Hindlimb muscle (tissue), 1 donor: ENCODE results near the gene ZNF576. TPM values are rescaled to one million over a fixed set of nuclear protein-coding genes. Genes with fewer than 3 reads are reported as not detected.
"Not testable (repeated sequence)": the region's sequence is repeated elsewhere in the genome, so short reads cannot be mapped to it uniquely, and the experiment has no call there.

Source experiments
- DNase-seq: peaks from one replicate; pipeline ENCODE4 v3.0.0-alpha.2; 2013
- polyA plus RNA-seq: library from polyadenylated mRNA; unstranded; fragments of 120-200 nt; gene quantifications from one replicate; pipeline ENCODE4 v1.2.1, GENCODE V29; 2013; ENCODE audit not compliant: insufficient read length

The ZNF576 gene
- 9.9 TPM for polyA plus RNA-seq

- peak; percentile 100 for DNase-seq
These were observed at the start of gene ZNF576, which contains the start of gene IRGQ for GRCh38 chr19:43595999-43596841. Gene ZNF576, plus strand, starts transcription at chr19:43596595. Its CDS starts 514 bp downstream, at chr19:43597109. Gene IRGQ, minus strand, starts transcription at chr19:43596134. Its CDS starts 796 bp downstream, at chr19:43595338.

GRCh38 chr19:43547926-43548325 lies 48.5 kb upstream of the ZNF576 start:
- DNase-seq, result not testable (repeated sequence)

DNA sequence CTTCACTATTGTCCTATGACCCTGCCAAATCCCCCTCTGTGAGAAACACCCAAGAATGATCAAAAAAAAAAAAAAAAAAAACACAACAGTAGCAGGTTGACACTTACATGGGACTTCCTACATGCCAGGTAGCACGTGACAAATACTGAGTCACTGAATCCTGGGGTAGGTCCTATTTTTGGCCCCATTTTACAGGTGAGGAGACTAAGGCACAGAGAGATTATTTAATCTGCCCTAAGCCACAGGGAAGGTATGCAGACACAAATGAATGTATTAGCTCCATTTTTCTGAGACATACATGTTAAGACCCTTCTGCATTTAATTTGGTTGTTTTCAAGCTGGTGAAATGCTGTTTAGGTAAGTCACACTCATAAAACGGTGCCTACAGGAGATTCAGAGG lies 47.7 kb upstream of the ZNF576 start:
- DNase-seq, result no peak

DNA sequence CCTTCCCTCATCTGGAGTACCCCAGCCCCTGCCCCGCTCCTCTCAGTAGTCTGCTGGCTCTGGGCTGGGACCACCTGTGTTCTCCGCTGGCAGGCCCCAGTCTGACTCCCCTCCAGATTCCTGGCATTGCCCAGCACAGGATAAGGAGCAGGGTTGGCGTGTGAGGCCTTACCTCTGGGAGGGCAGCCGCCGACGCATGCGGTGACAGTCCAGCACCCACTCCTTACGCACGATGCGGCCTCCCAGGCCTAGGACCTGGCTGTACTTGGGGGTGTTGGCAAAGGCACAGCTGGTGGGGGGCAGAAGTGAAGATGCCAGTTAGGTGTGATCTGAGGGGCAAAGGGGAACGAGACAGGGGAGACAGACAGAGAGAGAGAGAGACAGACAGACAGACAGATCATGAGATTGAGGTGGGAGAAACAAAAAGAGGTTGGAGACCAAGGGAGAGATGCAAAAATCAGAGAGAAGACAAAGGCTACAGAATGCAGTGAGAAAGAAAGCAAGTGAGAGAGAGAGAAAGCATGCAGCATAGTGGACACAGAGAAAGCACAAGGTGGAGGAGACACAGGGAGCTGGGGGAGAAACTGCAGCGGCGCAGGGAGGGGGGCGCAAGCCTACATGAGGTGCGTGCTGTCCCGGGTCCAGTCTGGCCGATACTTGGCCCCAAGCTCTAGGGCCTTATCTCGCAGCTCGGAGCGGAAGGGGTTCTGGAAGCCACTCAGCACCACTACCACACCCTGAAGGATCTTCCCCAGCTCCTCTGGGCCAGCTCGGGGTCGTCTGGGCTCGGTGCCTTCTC lies 44.8 kb upstream of the ZNF576 start:
- no peak for DNase-seq

DNA sequence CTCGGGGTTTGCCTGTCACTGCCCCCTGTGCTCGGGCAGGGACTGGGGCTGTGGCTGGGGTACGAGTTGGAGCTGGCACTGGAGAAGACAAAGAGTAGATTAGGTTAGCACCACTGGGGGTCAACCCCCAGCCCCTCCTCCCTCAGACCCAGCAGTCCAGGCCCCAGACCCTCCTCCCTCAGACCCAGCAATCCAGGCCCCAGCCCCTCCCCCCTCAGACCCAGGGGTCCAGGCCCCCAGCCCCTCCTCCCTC lies 44.3 kb upstream of the ZNF576 start:
- no peak for DNase-seq

DNA sequence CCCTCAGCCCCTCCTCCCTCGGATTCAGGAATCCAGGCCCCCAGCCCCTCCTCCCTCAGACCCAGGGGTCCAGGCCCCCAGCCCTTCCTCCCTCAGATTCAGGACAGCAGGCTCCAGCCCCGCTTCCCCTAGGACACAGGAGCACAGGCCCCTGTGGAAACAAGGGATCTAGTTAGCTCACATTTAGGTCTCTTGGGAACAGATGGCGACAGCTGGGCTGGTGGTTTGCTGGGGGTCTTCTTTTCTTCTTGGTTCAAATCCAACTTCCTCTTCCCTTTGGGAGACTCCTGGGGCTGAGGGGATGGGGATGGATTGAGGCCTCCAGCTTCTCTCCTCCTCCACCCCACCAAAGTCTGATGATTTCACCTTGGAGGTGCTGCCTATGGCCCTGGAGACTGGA lies 43.8 kb upstream of the ZNF576 start:
- no peak for DNase-seq

DNA sequence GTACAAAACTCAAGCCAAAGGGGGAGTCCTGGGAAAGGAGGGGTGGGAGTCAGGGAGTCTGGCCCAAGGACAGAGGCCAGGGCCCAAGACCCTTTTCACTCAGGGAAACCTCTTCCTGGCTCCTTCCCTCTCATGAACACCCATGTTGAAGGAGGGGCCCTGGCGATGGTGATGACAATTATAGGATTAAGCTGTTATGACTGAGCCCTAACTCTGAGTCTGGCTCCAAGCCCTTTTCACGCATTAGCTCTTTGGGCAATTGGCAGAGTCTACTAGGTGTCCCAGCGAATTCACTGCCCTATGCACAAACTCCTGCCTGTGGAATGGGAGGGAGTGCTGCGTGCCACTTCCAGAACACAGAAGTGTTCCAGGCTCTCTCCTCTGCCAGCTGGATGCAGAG lies 42.7 kb upstream of the ZNF576 start:
- DNase-seq, result no peak

GRCh38 chr19:43554317-43554895 lies 42.0 kb upstream of the ZNF576 start:
- DNase-seq, result no peak

GRCh38 chr19:43555185-43555770 lies 41.1 kb upstream of the ZNF576 start:
- DNase-seq, result peak; percentile 69

DNA sequence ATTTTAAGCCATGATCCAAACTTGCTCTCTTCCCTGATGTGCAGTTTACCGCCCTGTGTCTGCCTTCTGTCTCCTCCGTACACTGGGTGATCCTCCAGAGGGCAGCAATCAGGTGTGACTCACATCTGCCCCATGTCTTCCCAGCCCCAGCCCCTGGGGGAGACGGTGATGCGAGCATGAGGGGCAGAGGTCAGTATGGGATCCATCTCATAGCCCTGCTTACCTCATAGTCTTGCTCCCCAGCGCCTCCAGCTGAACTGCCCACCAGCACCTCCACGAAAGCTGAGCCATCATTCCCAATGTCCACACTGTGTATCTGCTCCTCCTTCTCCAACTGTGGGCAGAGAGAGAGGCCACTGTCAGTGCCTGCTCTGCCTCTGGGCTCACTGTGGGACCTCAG lies 35.7 kb upstream of the ZNF576 start:
- no peak for DNase-seq

GRCh38 chr19:43561139-43561970 lies 35.0 kb upstream of the ZNF576 start:
- DNase-seq, result no peak

- no peak for DNase-seq
These were observed 34.1 kb upstream of the ZNF576 start for GRCh38 chr19:43562226-43562697.

DNA sequence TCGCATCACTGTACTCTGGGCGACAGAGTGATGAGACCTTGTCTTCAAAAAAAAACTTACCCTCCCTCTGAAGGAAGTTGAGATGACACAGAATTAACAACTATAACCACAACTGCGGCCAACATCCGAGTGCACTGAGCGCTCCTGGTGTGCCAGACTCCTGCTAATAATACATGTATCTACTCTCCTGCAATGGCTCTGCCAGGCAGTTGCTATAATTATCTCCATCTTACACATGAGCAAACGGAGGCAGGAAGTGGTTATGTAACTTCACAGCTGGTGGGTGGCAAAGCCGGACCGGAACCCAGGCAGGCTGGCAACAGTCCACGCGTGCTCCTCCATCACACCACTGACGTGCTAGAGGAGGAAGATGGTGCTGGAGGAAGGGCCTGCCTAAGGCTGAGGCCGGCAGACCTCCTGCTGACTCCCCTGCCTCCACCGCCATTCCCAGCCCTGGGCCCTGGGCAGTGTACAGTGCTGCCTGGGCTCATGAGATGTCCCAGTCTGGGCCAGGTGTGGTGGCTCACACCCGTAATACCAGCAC lies 33.6 kb upstream of the ZNF576 start:
- peak; percentile 67 for DNase-seq

DNA sequence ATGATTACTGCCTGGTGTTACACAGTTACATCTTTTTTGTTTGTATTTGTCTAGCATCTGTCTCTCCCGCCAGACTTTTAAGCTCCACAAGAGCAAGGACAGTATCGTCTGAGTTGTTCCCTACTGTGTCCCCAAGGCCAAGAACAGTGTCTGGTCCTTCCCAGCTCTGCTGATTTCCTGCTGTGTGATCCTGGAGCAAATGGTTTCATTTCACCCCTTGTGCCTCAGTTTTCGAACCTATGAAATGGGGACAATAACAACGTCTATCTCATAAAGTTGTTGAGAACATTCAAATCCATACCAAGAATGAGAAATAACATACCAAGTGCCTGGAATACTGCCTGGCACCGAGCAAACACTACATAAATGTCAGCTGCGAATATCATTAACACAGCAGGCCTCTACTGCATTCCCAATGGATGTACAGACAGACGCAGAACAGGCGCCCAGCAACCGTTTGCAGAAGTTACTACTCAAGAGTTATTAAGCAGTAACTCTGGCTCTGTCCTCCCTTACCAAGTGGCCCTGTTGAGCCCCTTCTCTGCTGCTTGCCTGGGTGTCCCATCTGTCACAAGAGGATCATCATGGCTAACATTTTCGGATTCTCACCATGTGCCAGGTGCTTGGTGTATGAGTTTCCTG lies 32.5 kb upstream of the ZNF576 start:
- DNase-seq, result no peak

DNA sequence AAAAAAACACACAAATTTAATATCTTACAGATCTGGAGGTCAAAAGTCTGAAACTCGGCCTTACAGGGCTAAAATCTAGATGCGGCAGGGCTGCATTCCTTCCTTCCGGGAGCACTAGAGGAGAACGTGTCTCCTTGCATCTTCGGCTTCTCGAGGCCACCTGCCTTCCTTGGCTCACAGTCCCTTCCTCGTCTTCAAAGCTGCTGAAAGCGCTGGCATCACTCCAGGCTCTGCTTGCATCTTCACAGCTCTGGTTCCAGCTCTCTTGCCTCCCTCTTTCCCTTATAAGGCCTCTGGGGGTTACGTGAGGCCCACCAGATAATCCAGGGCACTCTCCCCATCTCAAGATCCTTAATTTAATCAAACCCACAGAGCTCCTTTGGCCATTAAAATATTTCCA lies 31.6 kb upstream of the ZNF576 start:
- DNase-seq, result no peak

- no peak for DNase-seq
These were observed 26.7 kb upstream of the ZNF576 start for GRCh38 chr19:43569657-43570056.

- DNase-seq, result no peak
These were observed 26.1 kb upstream of the ZNF576 start for GRCh38 chr19:43570174-43570791.

DNA sequence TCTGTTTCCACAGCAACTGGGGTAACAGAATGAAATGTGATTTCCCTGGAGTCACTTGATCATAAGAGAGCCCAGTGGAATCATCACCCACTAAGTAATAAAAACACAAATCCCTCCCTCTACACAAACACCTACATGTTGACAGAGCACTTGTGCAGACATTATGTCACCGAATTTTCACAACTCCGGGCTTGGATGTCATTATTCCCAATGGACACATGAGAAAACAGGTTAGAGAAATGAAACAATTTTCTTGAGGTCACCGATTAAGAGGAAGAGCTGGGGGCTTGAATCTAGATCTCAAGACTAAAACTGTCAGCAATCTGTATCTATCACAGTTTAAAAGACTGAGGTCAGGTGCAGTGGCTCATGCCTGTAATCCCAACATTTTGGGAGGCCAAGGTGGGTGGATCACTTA lies 24.2 kb upstream of the ZNF576 start:
- DNase-seq, result no peak

- DNase-seq, result no peak
These were observed 21.8 kb upstream of the ZNF576 start for GRCh38 chr19:43574424-43575155.
